Right hindlimb (tissue), 1 donor: ENCODE data around the gene WAPL.
"Not testable (repeated sequence)": the region's sequence is repeated elsewhere in the genome, so short reads cannot be mapped to it uniquely, and the experiment has no call there.

Source experiments
- DNase-seq: peaks from one replicate; pipeline ENCODE4 v3.0.0-alpha.2; 2018

WAPL gene, protein sequence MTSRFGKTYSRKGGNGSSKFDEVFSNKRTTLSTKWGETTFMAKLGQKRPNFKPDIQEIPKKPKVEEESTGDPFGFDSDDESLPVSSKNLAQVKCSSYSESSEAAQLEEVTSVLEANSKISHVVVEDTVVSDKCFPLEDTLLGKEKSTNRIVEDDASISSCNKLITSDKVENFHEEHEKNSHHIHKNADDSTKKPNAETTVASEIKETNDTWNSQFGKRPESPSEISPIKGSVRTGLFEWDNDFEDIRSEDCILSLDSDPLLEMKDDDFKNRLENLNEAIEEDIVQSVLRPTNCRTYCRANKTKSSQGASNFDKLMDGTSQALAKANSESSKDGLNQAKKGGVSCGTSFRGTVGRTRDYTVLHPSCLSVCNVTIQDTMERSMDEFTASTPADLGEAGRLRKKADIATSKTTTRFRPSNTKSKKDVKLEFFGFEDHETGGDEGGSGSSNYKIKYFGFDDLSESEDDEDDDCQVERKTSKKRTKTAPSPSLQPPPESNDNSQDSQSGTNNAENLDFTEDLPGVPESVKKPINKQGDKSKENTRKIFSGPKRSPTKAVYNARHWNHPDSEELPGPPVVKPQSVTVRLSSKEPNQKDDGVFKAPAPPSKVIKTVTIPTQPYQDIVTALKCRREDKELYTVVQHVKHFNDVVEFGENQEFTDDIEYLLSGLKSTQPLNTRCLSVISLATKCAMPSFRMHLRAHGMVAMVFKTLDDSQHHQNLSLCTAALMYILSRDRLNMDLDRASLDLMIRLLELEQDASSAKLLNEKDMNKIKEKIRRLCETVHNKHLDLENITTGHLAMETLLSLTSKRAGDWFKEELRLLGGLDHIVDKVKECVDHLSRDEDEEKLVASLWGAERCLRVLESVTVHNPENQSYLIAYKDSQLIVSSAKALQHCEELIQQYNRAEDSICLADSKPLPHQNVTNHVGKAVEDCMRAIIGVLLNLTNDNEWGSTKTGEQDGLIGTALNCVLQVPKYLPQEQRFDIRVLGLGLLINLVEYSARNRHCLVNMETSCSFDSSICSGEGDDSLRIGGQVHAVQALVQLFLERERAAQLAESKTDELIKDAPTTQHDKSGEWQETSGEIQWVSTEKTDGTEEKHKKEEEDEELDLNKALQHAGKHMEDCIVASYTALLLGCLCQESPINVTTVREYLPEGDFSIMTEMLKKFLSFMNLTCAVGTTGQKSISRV (N-terminal part only)

GRCh38 chr10:86521678-86522509 lies at the start of gene WAPL:
WAPL (minus strand) TSS chr10:86521792; CDS start chr10:86518069, 3,723 bp downstream.
- peak; percentile 97 for DNase-seq

DNA sequence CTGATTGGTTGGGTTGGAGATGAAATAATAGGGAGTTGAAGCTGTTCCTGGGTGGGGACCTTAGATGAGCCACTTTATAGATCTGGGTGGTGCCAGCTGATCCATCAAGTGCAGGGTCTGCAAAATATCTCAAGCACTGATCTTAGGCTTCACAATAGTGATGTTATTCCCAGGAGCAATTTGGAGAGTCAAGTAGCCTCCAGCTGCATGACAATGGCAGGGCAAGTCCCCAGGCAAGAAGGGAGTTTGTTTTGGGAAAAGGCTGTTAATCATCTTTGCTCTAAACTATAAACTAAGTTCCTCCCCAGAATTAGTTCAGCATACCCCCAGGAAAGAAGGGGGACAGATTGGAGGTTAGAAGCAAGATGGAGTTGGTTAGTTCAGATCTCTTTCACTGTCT lies 47.7 kb upstream of the WAPL start:
- no peak for DNase-seq

DNA sequence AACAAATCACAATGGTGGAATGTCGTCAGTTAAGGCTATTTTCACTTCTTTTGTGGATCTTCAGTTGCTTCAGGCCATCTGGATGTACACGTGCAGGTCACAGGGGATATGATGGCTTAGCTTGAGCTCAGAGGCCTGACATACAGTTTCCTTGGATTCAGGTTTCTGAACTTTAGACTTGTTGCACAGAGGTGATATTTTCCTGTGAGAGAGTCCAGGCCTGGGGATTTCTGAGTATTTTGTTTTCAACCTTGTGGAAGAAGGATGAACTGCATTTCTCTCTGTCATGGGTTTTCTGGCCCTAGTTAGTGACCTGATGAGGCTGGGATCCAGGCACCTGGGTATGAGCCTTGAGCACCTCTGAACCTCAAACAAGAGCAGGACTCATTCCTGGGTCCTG lies 44.9 kb upstream of the WAPL start:
- DNase-seq, result not testable (repeated sequence)

- not testable (repeated sequence) for DNase-seq
Measured at GRCh38 chr10:86563338-86563737, 41.7 kb upstream of the WAPL start.

- not testable (repeated sequence) for DNase-seq
Measured at GRCh38 chr10:86558695-86559094, 37.1 kb upstream of the WAPL start.

GRCh38 chr10:86556933-86557649 lies 35.5 kb upstream of the WAPL start:
- DNase-seq, result no peak

DNA sequence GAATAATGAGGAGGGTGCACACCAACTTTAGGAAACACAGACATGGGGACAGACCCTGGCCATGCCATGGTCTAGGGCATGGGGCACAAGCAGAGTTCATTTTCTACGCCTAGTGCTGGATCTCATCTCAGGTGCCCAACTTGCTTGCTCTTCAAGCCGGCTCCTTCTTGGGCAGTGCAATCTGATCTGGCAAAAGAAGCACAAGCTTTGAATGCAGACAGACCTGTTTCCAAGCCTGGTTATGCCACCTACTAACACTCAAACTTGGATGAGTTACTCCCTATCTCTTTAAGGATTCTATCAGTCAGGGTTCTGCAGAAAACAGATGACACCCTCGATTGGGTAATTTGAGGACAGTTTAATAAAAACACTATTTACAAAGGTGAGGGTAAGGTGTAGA lies 34.9 kb upstream of the WAPL start:
- no peak for DNase-seq

GRCh38 chr10:86553639-86554038 lies 32.0 kb upstream of the WAPL start:
- no peak for DNase-seq

GRCh38 chr10:86553213-86553612 lies 31.6 kb upstream of the WAPL start:
- DNase-seq, result no peak

- DNase-seq, result no peak
Measured at GRCh38 chr10:86547296-86547695, 25.7 kb upstream of the WAPL start.

DNA sequence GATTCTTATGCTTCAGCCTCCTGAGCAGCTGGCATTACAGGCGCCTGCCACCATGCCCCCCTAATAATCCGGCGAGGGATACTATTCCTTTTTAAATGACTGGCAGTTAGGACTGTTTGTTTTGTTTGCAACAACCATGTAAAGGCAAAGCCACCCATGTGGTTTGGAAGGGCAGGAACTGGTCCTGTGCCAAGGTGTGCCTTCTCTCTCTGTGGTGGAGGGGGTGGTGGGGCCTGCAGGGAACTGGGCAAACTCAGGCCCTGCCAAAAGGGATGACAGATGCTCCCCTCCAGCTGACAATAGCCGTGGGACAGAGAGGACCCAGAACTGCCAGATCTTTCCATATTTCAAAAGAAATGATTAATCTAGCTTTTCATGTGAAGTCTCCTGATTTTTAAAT lies 23.5 kb upstream of the WAPL start:
- DNase-seq, result no peak

- no peak for DNase-seq
Measured at GRCh38 chr10:86540016-86540415, 18.4 kb upstream of the WAPL start.

DNA sequence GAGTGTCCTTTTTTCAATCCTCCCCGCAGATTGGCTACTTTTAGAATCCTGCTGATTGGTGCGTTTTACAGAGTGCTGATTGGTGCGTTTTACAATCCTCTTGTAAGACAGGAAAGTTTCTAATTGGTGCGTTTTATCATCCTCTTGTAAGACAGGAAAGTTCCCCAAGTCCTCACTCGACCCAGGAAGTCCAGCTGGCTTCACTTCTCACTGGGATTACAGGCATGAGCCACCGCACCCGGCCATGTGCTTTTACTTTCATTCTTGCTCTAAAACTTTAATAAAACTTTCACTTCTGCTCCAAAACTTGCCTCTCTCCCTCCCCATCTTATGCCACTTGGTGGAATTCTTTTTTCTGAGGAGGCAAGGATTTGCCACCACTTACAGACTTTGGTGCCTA lies 17.0 kb upstream of the WAPL start:
- DNase-seq, result no peak

DNA sequence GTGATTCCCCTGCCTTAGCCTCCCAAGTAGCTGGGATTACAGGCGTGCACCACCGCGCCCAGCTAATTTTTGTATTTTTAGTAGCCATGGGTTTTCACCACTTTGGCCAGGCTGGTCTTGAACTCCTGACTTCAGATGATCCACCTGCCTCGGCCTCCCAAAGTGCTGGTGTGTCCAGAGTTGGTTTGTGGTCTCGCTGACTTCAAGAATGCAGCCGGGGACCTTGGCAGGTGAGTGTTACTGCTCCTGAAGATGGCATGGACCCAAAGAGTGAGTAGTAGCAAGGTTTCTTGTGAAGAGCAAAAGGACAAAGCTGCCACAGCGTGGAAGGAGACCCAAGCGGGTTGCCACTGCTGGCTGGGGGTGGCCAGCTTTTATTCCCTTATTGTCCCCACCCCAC lies 16.4 kb upstream of the WAPL start:
- not testable (repeated sequence) for DNase-seq

GRCh38 chr10:86536294-86536861 lies 14.8 kb upstream of the WAPL start:
- DNase-seq, result no peak

GRCh38 chr10:86535132-86535882 lies 13.7 kb upstream of the WAPL start:
- peak; percentile 61 for DNase-seq

GRCh38 chr10:86533328-86533727 lies 11.7 kb upstream of the WAPL start:
- no peak for DNase-seq

- not testable (repeated sequence) for DNase-seq
Measured at GRCh38 chr10:86528736-86529135, 7.1 kb upstream of the WAPL start.

DNA sequence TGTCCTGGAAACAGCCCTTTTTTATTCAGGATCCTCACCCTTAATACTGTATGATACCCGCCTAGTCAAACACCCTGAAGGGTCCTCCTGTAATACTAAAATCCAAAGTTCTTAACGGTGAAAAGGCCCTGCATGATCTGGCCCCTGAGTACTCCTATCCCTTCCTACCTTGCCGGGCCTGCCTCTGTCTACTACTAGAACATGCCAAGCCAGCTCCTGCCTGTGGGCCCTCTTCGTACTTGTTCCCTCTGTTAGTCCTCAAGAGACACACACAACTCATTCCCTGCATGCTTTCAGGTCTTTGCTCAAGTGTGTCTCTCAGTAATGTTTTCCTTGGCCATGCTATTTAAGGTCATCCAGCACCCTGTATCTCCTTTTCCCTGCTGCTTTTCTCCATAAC lies 5.0 kb upstream of the WAPL start:
- DNase-seq, result no peak

GRCh38 chr10:86525713-86526112 lies 4.1 kb upstream of the WAPL start:
- not testable (repeated sequence) for DNase-seq
